ENCODE results near the gene UROD.

- TF ChIP-seq USF2 (CRISPR knock-in tag; IDR thresholded peaks at IDR 0.05): no peak
- no peak for TF ChIP-seq TP53 (CRISPR knock-in tag; IDR thresholded peaks at IDR 0.05)
- TF ChIP-seq CTCF (IDR thresholded peaks at IDR 0.05): no peak
- no peak for TF ChIP-seq FOXJ3 (CRISPR knock-in tag; IDR thresholded peaks at IDR 0.05; ENCODE audit: borderline replicate concordance)
- TF ChIP-seq NR1H2 (CRISPR knock-in tag; IDR thresholded peaks at IDR 0.05): no peak
- TF ChIP-seq CBFB (CRISPR knock-in tag; IDR thresholded peaks at IDR 0.05; ENCODE audit: low read depth): no peak
- TF ChIP-seq ZNF281 (CRISPR knock-in tag; IDR thresholded peaks at IDR 0.05): no peak
- TF ChIP-seq RORB (CRISPR knock-in tag; IDR thresholded peaks at IDR 0.05): no peak
- no peak for TF ChIP-seq FOXP1 (CRISPR knock-in tag; IDR thresholded peaks at IDR 0.05; ENCODE audit: borderline replicate concordance)
- no peak for TF ChIP-seq ATF3 (CRISPR knock-in tag; conservative IDR thresholded peaks at IDR 0.05)
- TF ChIP-seq ARID4B (CRISPR knock-in tag; IDR thresholded peaks at IDR 0.05; ENCODE audit: borderline replicate concordance): no peak
- TF ChIP-seq E2F4 (CRISPR knock-in tag; IDR thresholded peaks at IDR 0.05; ENCODE audit: borderline replicate concordance, low read depth): no peak
Observed at GRCh38 chr1:44988531-44989156, 23.4 kb upstream of the UROD start.
